Measurements from ENCODE around the gene ZBED5. TPM values are rescaled to one million over a fixed set of nuclear protein-coding genes. Genes with fewer than 3 reads are reported as not detected.

Gene ZBED5
- total and polyA plus RNA-seq, 2 of the 4 experiments (the other 2 are of a cell fraction): 28.2 to 30.8 TPM

DNA sequence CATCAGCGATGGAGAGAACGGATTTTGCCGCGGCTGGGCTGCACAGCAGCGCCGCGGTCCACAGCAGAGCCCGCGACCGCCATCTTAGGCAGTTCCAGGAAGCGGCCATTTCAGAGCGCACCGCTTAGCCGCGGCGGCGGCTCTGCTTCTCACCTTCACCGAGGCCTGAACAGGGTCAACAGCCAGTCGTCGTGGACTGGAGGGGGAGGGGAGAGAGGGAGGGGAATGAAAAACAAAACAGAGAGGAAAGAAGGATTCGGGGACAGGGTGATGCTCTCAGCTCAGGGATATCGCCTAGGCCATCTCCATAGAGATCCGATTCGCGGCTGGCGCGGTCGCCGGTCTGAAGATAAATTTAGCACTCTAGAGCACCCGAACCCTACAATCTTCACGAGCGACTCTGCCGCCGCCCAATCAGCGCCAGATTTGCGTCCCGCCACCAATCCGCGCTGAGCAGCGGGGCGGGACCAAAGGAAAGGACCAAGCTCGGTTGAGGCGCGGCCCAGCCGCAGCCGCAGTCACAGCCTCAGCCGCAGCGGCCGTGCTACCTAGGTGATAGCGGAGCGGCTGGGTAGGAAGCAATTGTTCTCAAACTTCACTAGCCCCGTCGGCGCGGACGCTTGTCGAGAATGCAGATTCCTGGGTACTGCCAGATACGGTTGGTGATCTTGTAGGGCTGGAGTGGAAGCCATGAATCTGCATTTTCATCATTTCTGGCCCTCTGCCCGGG, at the start of gene ZBED5 (continued):
- TF ChIP-seq RFX5 (IDR thresholded peaks at IDR 0.05; ENCODE audit: low read depth, low read length): no peak
- TF ChIP-seq MAZ (IDR thresholded peaks at IDR 0.05; ENCODE audit: borderline replicate concordance, low read depth, low read length): no peak; the same call in 1 of the 2 replicates
- TF ChIP-seq SMC3 (IDR thresholded peaks at IDR 0.05; ENCODE audit: low read depth, low read length): no peak
- no peak for TF ChIP-seq CEBPB (IDR thresholded peaks at IDR 0.05; ENCODE audit: low read depth, low read length)
- TF ChIP-seq RAD21 (IDR thresholded peaks at IDR 0.05; ENCODE audit: low read length): peak; percentile 31

DNA sequence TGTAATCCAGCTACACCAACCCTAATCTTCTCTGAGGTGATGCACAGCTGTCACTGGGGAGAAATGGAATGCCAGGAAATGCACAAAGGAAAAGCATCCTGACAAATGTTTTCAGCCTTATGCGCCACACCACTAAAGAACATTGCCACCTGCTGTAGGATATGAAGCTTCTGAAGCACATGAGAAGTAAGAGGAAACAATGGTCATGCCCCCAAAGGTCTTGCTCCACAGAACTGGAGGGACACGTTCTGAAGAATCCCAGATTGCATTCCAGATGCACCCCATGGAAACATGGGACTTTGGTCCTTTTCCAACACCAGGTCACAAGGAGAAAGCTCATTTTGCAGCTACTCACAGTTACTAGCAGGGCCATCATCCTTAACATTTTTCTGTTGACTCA, 48.7 kb upstream of the ZBED5 start:
- no peak overlapping the region; the same call in 2 of the 3 replicates for H2BK15ac ChIP-seq (ENCODE audit: low read depth, low read length)
- no peaks in the 10 kb centered on the region for H3K79me1 ChIP-seq (ENCODE audit: low read depth in 1 of 2, low read length in 2 of 2)
- peak overlapping the region; percentile 80; the same call in 1 of the 2 replicates for H3K14ac ChIP-seq (replicated peaks; ENCODE audit: low read depth, low read length)
- no CpG with 5 or more reads among the region's 2 CpGs for WGBS, 2 experiments (ENCODE audit: extremely low coverage in 2 of 2, insufficient read length in 1 of 2)
- peak; percentile 42 for ATAC-seq (ENCODE audit: low read depth)
- peaks cover 17% of the 10 kb centered on the region for H3K4me1 ChIP-seq (ENCODE audit: control insufficient read depth, insufficient read depth, low read length)
- no peak overlapping the region for H3K4me2 ChIP-seq (ENCODE audit: low read depth, low read length)
- H3K56ac ChIP-seq (ENCODE audit: extremely low read depth, insufficient read depth, low read length): no peak overlapping the region
- H3K18ac ChIP-seq (ENCODE audit: low read depth, low read length): peak overlapping the region; percentile 44; the same call in 1 of the 2 replicates
- in situ Hi-C loops (cut with MboI; ENCODE audit: low sequenced_read_pairs) (no loop called here), intact Hi-C loops (cut with micrococcal nuclease) (no loop called here), dilution Hi-C loops (cut with HindIII; ENCODE audit: low sequenced_read_pairs, unreplicated experiment) (no loop called here)
- H2BK20ac ChIP-seq (ENCODE audit: low read depth, low read length): peak overlapping the region; percentile 79
- H3K9me1 ChIP-seq (ENCODE audit: insufficient read depth, low read length): peaks cover 6% of the 10 kb centered on the region; the same call in 1 of the 2 replicates
- no TSS peak for BruUV-seq (replicated peaks)
- H3K9ac ChIP-seq (ENCODE audit: low read depth, low read length): no peak overlapping the region
- no peaks in the 10 kb centered on the region for H3K36me3 ChIP-seq (ENCODE audit: control insufficient read depth, insufficient read depth, low read length)
- H4K91ac ChIP-seq (ENCODE audit: insufficient read depth, low read depth, low read length): no peak overlapping the region
- no peak overlapping the region for H2AK9ac ChIP-seq (replicated peaks; ENCODE audit: low read depth, low read length, poor library complexity)
- H2BK5ac ChIP-seq (ENCODE audit: low read depth, low read length, poor library complexity, severe bottlenecking): peak overlapping the region; percentile 60
- H3K9me3 ChIP-seq (ENCODE audit: control insufficient read depth, insufficient read depth, low read length): no peaks in the 10 kb centered on the region
- POLR2A ChIA-PET (ENCODE audit: unreplicated experiment): no interaction called here
- no peak overlapping the region for H4K5ac ChIP-seq (ENCODE audit: low read depth, low read length)
- H2AK5ac ChIP-seq (ENCODE audit: low read depth, low read length): no peak overlapping the region
- H3K4me3 ChIP-seq (ENCODE audit: insufficient read depth, low read depth, low read length): no peak overlapping the region
- peak overlapping the region in 1 of 2 experiments; percentile 1; a peak in 1 of 4 replicates for H4K8ac ChIP-seq (ENCODE audit: low read depth in 2 of 2, low read length in 2 of 2)
- H3K27ac ChIP-seq (ENCODE audit: insufficient read depth, low read length): no peak overlapping the region
- H4K20me1 ChIP-seq (ENCODE audit: insufficient read depth, low read length): no peaks in the 10 kb centered on the region
- CTCF ChIA-PET: interaction anchor here (0.6 to 1.0 kb wide), 4 partner anchors 24 to 108 kb away, joined by 3 to 5 read pairs (median 4); no protein-coding TSS in a partner anchor
- H3K27me3 ChIP-seq (ENCODE audit: control insufficient read depth, insufficient read depth, low read length): no peaks in the 10 kb centered on the region
- DNase-seq: peak; percentile 56
- TF ChIP-seq SMC3 (IDR thresholded peaks at IDR 0.05; ENCODE audit: low read depth, low read length): 0 out of 2 replicates have a peak, but pooled peaks have one; percentile 1
- TF ChIP-seq, protein P1, sequence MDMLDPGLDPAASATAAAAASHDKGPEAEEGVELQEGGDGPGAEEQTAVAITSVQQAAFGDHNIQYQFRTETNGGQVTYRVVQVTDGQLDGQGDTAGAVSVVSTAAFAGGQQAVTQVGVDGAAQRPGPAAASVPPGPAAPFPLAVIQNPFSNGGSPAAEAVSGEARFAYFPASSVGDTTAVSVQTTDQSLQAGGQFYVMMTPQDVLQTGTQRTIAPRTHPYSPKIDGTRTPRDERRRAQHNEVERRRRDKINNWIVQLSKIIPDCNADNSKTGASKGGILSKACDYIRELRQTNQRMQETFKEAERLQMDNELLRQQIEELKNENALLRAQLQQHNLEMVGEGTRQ (IDR thresholded peaks at IDR 0.05; ENCODE audit: low read depth, low read length): no peak
- peak; percentile 3; the same call in 1 of the 2 replicates for TF ChIP-seq RAD21 (IDR thresholded peaks at IDR 0.05; ENCODE audit: low read length)
- TF ChIP-seq FOS (IDR thresholded peaks at IDR 0.05; ENCODE audit: low read depth, low read length): no peak
- TF ChIP-seq BHLHE40 (IDR thresholded peaks at IDR 0.05; ENCODE audit: low read depth, low read length): no peak
- peak overlapping the region; percentile 65; the same call in 1 of the 2 replicates for H2BK120ac ChIP-seq (ENCODE audit: low read depth, low read length)
- H3K4ac ChIP-seq (ENCODE audit: low read depth, low read length): peak overlapping the region; percentile 56; the same call in 1 of the 2 replicates
- H2AFZ ChIP-seq (replicated peaks; ENCODE audit: low read length, poor library complexity): peak overlapping the region; percentile 55
- peak overlapping the region; percentile 30; the same call in 1 of the 2 replicates for H3K23ac ChIP-seq (ENCODE audit: low read depth, low read length)
